ENCODE data around the gene RHOH.

DNA sequence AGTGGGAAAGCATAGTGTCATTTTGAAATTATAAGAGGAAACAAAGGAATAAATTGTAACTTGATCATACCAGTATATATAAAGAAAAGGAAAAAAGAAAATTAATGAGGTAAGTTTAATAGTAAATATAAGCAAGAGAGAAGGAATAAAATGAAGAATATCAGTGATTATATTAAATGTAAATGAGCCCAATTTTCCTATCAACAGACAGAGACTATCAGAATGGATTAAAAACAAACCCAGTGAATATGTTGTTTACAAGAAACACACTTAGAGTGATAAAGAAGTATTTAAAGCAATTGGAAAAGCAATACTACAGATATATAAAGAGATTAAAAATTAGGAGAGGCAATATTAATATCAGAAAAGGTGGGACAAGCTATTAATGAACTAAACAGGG lies 28.8 kb upstream of the RHOH start:
- TF ChIP-seq, protein P1, sequence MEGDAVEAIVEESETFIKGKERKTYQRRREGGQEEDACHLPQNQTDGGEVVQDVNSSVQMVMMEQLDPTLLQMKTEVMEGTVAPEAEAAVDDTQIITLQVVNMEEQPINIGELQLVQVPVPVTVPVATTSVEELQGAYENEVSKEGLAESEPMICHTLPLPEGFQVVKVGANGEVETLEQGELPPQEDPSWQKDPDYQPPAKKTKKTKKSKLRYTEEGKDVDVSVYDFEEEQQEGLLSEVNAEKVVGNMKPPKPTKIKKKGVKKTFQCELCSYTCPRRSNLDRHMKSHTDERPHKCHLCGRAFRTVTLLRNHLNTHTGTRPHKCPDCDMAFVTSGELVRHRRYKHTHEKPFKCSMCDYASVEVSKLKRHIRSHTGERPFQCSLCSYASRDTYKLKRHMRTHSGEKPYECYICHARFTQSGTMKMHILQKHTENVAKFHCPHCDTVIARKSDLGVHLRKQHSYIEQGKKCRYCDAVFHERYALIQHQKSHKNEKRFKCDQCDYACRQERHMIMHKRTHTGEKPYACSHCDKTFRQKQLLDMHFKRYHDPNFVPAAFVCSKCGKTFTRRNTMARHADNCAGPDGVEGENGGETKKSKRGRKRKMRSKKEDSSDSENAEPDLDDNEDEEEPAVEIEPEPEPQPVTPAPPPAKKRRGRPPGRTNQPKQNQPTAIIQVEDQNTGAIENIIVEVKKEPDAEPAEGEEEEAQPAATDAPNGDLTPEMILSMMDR (optimal IDR thresholded peaks at IDR 0.05 in 1 of 3, IDR thresholded peaks at IDR 0.05 in 1 of 3, conservative IDR thresholded peaks at IDR 0.05 in 1 of 3; ENCODE audit: extremely low read depth in 1 of 3, insufficient read depth in 2 of 3, low read length in 3 of 3): no peak
- TF ChIP-seq EZH2 (IDR thresholded peaks at IDR 0.05; ENCODE audit: low read length): no peak

Measured in keratinocyte (primary cell).